GM21447 (cell line): ENCODE results near the gene DLD.
"Not testable (repeated sequence)": the region's sequence is repeated elsewhere in the genome, so short reads cannot be mapped to it uniquely, and the experiment has no call there.

Source experiments
- ATAC-seq: cut with Tn5 transposase; IDR thresholded peaks from one replicate; pipeline ENCODE4 v1.9.1; 2021; ENCODE audit not compliant: unreplicated experiment

Gene DLD

DNA sequence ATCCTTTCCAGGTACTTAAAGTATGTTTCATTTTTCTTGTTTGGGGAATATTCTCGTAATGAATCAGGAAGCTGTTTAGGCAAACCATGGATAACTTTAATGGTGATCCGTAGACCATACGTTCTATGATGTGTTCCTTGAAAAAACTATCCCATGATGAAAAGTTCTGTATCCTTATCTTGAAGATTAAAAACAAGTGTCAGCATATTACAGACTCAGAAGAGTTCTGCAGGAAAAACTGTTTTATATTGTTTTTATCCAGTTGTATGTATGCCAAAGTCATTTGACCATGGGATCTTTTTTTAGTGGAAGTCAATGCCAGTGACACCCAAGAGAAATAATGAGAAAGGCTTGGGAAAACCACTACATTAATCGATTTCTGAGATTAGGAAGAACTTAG, 52.0 kb downstream of the DLD start:
- no peak for ATAC-seq

GRCh38 chr7:107944411-107945169, 53.6 kb downstream of the DLD start:
- ATAC-seq: no peak

- ATAC-seq: no peak
Observed at GRCh38 chr7:107945332-107945731, 54.3 kb downstream of the DLD start.

DNA sequence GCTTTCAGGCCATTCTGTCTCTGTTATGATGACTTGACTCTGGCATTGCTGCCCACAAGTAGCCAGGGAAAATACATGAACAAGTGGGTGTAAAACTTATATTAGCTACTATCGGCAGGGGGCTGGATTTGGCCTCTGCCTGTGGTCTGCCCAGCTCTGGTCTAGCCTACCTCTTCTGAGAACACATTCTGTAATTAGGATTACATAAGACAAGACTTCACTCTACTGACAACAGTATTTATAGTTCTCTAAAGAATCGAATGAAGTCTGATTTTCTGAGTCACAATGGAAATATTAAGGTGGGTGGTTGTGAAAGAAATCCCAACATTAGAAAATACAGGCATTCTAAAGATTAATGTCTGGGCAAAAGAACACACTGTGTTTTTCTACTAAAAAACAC, 55.5 kb downstream of the DLD start:
- ATAC-seq: no peak

DNA sequence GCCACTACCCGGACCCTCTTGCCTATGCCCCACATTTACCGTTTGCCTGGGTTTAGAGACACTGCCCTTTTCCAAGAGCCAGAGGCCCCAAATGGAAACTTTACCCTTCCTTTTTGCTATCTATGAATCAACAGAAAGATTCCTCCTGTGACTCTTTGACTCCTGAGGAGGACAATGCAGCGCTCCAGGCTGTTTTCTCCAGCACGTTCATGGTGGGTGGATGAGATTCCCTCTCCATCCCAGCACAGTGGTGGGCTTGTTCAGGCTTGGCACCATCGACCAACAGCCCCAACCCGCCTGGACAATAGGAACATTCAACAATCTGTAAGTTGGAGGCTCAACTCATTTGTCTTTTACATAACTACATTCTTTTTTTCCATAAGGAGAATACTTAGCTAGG, 55.9 kb downstream of the DLD start:
- ATAC-seq: no peak

DNA sequence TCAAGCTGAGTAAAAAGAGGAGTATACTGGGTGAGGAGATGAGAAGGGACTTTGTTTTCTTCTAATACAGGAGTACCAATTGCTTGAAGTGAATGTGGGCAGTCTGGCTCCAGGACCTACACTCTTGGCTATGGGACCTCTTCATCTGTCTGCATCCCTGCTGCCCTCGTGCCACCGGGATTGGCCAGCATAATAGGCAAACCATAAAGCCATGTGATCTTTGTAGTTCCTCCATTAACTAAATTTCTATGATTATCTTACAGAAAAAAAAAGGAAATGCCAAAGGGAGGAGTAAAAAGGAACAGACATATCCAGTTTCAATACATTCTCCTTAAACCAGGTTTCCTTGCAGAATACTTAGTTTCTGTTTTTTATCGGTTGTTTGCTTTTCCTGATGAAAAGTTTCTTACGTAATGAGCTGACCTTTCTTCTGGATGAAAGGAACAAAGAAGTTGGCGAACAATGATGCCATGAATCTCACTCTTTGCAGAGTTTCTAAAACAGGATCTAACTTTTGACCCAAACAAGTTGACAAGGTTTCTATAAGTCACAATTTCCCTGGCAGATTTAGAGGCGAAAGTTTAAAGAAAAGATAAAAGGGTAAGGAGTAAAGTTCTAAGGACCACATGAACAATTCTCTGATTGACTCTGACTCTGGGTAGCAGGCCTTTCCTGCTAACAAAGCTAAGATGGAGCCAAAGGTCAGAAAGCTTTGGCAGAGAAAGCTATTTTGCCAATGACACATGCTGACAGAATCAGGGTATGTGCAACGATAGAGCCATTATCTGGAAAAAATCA, 57.9 kb downstream of the DLD start:
- no peak for ATAC-seq

DNA sequence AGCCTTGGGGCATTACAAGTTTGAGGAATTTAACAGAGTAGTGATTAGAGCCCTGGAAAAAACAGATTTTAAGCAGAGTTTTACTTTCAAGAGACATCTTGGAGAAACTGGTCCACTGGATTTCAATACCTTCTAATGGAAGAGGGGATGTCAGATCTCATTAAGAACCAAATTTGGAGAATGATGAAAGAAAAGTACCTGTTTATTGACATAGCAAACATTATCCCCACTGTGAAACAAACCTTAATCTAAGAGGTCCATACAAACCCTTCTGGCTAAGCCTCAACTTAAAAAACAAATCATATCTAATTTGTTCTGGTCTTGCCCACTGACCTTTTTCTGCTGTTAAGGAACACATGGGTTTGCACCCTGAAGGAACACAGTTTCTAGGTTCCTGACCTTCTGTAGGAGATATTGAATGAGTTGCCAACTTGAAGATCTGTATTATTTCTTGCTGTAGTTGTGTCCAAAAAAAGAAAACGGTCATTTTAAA, 58.5 kb downstream of the DLD start:
- ATAC-seq: no peak

GRCh38 chr7:107951172-107951787, 60.3 kb downstream of the DLD start:
- no peak for ATAC-seq

- no peak for ATAC-seq
Observed at GRCh38 chr7:107951896-107952295, 60.9 kb downstream of the DLD start.

DNA sequence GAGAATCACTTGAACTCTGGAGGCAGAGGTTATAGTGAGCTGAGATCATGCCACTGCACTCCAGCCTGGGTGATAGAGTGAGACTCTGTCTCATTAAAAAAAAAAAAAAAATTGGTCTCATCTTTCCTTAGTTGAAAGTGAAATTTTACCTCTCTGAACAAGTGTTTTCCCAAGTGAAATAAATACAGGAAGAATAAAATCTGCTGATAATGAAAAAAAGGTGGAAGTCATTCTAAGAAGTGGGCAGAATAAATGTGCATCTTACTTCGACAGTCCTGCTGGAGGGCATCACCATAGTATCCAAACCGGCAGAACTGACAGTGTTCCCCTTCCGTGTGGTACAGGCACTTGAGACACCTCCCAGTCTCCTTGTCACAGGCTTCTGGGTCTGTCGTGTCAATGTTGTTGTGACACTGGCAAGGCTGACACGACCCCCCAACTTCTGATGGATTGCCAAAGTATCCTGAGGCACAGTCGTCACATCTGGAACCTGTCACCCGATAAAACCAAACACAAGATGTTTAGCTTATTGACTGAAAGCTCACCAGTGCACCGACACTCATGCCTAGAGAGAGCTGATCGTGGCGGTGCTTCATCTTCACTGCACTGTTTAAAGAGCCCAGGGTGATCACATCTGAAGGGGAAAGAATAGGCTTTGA, 62.4 kb downstream of the DLD start:
- ATAC-seq: no peak

DNA sequence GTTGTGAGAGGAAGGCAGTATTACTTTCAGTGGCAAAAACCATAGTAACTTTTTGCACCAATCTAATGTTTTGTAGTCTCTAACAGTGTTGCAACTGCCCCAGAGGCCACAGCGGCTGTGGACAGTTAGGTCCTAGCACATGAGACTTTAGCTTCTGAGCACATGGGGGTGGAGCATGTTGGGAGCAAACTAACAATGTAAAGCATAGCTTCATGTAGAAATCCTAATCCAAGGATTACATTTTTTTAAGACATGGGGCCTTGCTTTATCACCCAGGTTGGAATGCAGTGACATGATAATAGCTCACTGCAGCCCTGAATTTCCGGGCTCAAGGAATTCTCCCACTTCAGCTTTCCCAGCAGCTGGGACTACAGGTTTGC, 62.9 kb downstream of the DLD start:
- ATAC-seq: no peak

- no peak for ATAC-seq
Observed at GRCh38 chr7:107955394-107955793, 64.4 kb downstream of the DLD start.

DNA sequence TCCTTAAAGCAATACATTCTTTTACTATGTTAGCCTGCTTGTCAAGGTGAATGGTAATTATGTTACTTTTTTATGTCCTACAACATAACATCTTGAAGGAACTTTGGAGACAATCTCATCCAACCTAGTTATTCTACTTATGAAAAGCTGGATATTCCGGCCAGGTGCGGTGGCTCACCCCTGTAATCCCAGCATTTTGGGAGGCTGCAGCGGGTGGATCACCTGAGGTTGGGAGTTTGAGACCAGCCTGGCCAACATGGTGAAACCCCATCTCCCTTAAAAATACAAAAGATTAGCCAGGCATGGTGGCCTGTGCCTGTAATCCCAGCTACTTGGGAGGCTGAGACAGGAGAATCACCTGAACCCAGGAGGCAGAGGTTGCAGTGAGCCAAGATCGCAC, 66.0 kb downstream of the DLD start:
- not testable (repeated sequence) for ATAC-seq

DNA sequence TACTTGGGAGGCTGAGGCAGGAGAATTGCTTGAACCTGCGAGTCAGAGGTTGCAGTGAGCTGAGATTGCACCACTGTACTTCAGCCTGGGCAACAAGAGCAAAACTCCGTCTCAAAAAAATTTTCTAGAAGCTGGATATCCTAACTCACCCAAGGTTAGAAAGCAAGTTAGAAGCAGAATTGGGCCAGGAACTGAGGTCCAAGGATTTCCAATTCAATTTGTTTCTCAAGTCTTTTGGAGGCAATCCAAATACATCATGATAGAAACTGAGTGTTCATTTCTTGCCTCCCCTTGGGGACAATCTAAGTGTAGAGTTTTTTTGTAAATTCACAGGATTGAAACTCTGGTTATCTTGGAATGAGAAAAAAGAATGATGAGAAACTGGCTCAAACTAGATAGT, 66.5 kb downstream of the DLD start:
- ATAC-seq: no peak

- no peak for ATAC-seq
Observed at GRCh38 chr7:107958764-107959526, 68.0 kb downstream of the DLD start.

- no peak for ATAC-seq
Observed at GRCh38 chr7:107959527-107959898, 68.5 kb downstream of the DLD start.

GRCh38 chr7:107960272-107960671, 69.3 kb downstream of the DLD start:
- no peak for ATAC-seq

GRCh38 chr7:107961405-107961804, 70.4 kb downstream of the DLD start:
- ATAC-seq: no peak

DNA sequence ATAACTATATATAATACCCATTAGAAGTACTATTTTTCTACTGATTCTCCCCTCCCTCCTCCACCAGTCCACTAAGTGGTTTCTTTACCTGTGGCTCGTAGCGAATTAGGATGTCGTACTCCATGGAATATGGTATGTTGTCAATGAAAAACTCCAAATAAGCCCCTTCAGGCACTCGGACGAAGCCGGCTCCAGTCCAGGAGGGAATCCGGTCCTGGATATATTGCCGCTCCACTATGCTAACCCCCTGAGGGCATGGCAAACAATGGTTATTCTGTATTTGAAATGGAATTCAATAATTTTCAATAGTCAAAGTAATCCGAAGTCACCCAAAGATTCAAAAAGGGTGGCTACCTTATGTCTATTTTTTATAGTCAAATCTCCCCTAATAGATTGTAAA, 71.8 kb downstream of the DLD start:
- no peak for ATAC-seq

GRCh38 chr7:107964510-107964909, 73.5 kb downstream of the DLD start:
- no peak for ATAC-seq

GRCh38 chr7:107966711-107967110, 75.7 kb downstream of the DLD start:
- ATAC-seq: no peak
